OCI-LY7 (cell line): ENCODE results near the gene THYN1.

Experiments used
- EZH2phosphoT487 ChIP-seq: fragments of 200-600 bp; sonication (generic); IDR thresholded peaks from 2 replicates; pipeline ENCODE4 v1.6.1; 2018; ENCODE audit warnings: low read depth, borderline replicate concordance, mild to moderate bottlenecking, mixed run types, antibody characterized with exemption, low read length, moderate library complexity, mixed read lengths
- TF ChIP-seq, protein P1 (sequence below): fragments of 200-600 bp; sonication (generic); conservative IDR thresholded peaks from 2 replicates; pipeline ENCODE4 v1.5.1; 2014; ENCODE audit warnings: mild to moderate bottlenecking, antibody characterized with exemption, low read length, moderate library complexity, mixed read lengths

DNA sequence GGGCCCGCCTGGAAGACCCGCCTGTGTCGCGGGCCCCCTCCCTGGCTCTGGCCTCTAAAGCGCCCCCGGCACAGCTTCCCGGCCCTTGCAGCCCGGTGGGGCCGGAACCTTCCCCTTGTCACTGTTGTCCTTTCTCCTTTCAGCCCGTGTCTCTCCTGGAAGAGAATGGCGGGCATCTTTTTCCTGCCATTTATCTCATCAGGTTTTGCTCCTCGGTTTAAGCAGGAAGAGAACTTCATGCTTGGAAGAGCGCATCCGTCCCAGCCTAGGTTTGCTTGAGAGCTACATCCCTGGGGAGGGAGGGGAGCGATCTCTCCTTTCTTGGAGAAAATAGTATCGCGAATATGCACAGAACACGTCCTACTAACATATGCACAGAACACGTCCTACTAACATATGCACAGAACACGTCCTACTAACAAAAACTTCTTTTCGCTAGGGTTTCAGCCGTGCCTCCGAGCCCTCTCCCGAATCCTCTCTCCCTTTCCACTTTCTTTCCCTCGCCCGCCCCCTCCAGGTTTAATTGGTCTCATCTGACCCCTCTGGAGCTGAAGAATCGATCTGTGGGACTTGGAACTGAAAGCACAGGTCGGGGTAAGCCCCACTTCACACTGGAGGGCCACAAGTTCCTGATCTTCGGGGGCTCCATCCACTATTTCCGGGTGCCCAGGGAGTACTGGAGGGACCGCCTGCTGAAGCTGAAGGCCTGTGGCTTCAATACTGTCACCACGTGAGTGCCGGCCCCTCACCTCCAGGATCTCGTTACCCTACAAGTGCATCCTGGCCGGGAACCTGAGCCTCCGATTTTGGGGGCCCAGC lies 24.2 kb upstream of the THYN1 start:
- TF ChIP-seq EZH2phosphoT487 = no peak
- TF ChIP-seq, protein P1, sequence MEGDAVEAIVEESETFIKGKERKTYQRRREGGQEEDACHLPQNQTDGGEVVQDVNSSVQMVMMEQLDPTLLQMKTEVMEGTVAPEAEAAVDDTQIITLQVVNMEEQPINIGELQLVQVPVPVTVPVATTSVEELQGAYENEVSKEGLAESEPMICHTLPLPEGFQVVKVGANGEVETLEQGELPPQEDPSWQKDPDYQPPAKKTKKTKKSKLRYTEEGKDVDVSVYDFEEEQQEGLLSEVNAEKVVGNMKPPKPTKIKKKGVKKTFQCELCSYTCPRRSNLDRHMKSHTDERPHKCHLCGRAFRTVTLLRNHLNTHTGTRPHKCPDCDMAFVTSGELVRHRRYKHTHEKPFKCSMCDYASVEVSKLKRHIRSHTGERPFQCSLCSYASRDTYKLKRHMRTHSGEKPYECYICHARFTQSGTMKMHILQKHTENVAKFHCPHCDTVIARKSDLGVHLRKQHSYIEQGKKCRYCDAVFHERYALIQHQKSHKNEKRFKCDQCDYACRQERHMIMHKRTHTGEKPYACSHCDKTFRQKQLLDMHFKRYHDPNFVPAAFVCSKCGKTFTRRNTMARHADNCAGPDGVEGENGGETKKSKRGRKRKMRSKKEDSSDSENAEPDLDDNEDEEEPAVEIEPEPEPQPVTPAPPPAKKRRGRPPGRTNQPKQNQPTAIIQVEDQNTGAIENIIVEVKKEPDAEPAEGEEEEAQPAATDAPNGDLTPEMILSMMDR = no peak
